A204.1 (cell line): Measurements from ENCODE around the gene PRR23A.
"Not testable (repeated sequence)": the region's sequence is repeated elsewhere in the genome, so short reads cannot be mapped to it uniquely, and the experiment has no call there.

Experiments used
- FAIRE-seq: peaks from 2 replicates; lab custom pipeline; 2012; peaks lifted over from hg19 to GRCh38; lab: Jason Lieb, UNC

Gene PRR23A

GRCh38 chr3:139006051-139006716 is at the start of gene PRR23A:
TSS of gene PRR23A (minus strand) at chr3:139006268. CDS start at chr3:139006268, 0 bp downstream.
- FAIRE-seq = no peak

GRCh38 chr3:139052802-139053600 is 46.9 kb upstream of the PRR23A start:
- no peak for FAIRE-seq

DNA sequence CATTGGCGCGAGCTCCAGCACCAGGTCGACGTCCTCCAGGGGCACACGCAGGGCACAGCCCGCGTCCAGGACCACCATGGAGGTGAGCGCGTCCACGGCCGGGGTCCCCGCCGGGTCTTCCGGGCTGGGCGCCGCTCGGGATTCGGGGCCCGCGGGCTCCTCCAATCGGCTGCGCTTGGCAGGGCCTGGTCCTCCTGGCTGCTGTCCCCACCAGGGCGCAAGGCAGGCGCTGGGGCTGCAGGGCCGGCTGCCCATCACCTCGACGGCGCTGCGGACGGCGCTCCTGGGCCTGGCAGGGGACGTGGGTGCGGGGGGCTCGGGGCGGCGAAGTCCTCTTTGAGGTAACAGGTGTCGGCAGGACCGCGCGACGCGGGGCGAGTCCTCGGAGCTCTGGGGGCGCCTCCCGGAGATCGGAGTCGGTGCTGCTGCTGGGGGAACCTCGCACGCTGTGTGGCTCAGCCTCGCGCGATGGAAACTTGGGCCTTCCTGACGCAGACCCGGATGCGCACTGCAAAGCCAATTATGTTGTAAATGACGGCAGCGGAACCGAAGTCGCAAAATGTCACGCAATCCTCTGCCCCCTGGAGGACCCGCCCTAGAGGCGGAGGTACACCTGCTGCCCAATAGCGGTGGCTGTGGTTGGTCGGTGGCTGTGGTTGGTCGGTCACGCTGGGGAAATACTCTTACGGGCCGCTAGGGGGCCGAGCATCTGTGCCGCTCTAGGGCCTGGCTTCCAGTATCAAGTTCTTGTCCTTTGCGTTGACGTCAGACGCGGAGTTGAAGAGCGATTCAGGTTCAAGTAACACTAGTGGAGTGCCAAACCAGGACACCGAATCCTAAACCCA is 38.5 kb upstream of the PRR23A start, which contains the start of gene PRR23C:
TSS of gene PRR23C (minus strand) at position 527 of the 845 bp plus-strand sequence. CDS start at position 255, 272 bp downstream.
- FAIRE-seq = no peak

GRCh38 chr3:139043554-139044365 is 37.7 kb upstream of the PRR23A start:
- no peak for FAIRE-seq

DNA sequence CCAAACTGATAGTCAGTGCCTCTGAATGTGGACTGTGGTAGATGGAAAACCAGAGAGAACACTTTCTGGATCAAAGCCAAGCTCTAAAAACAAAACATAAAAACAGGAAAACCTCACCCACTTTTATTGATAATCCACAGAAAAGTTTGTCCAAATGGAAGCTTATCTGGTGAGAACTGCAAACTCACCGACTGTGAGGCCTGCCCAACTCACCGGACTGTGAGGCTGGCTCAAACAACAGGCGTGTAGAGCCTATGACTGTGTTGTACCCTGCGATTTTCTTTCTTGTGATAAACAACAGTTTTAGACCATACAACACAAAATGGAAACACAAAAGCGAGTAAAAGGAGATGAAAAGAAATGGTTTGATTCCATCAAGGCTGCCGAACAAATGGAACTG is 31.4 kb upstream of the PRR23A start:
- FAIRE-seq = no peak

DNA sequence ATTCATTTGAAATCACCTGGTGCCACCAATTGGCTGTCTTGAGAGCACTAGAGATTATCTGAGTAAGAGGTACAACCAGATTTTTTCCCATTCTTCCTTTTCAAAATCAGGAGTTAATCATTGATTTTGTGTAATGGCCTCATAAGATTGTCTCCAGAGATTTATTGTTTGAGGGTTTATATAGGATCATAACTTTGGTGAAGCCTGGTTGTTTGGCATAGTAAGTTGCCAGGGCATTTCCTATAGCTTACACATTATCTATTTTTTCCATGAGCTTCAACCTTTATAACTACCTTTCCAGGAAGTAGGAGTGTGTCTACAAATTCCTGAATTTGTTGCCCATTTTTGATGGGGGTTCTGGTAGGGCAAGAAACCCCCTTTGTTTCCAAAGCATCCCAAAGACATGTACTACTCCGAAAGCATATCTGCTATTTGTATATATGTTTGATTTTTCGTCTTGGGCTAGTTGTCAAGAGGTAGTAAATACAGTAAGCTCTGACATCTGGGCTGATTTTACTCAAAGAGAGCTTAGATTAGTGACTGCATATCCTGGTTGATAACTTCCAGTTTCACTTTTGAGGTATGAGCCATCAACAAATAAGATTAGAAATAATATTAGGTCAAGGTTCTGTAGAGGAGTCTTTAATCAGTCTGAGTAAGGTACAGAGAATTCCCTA is 26.4 kb upstream of the PRR23A start:
- no peak for FAIRE-seq

DNA sequence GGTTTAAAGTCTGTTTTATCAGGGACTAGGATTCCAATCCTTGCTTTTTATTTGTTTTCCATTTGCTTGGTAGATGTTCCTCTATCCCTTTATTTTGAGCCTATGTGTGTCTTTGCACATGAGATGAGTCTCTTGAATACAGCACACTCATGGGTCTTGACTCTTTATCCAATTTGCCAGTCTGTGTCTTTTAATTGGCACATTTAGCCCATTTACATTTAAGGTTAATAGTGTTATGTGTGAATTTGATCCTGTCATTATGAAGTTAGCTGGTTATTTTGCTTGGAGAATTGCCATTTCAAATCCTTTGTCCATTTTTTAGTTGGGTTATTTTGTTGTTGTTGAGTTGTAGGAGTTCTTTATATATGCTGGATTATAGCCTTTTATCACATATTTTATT is 24.5 kb upstream of the PRR23A start:
- FAIRE-seq = not testable (repeated sequence)

- FAIRE-seq = no peak
Observed at GRCh38 chr3:139024968-139025367, 18.9 kb upstream of the PRR23A start.

- no peak for FAIRE-seq
Observed at GRCh38 chr3:139020868-139021234, 14.8 kb upstream of the PRR23A start, which contains the start of gene PRR23B. TSS of gene PRR23B (minus strand) at chr3:139020926. CDS start at chr3:139020661, 265 bp downstream.

DNA sequence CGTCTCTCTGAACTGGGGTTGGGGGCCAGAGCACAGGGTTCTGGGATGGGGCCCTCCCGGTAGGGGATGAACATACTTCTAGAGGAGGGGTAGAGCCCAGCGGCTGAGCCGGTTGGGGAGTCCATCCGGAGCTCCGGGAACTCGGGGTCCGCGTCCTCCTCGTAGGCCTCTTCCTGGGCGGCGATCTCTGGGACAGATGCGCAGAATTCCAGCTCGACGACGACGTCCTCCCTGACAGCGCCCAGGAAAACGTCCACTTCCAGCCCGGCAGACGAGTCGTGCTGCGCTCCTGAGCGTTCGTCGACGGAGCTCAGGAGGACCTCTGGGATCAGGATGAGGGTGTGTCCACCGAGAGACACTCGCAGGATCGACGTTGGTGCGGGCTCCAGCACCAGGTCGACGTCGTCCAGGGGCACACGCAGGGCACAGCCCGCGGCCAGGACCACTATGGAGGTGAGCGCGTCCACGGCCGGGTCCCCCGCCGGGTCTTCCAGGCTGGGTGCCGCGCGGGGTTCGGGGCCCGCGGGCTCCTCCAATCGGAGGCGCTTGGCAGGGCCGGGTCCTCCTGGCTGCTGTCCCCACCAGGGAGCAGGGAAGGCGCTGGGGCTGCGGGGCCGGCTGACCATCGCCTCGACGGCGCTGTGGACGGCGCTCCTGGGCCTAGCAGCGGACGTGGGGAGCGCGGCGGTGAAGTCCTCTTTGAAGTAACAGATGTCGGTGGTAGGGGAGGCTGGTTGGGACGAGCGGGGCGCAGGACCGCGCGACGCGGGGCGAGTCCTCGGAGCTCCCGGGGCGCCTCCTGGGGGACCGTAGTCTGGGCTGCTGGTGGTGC is 14.2 kb upstream of the PRR23A start:
- no peak for FAIRE-seq

DNA sequence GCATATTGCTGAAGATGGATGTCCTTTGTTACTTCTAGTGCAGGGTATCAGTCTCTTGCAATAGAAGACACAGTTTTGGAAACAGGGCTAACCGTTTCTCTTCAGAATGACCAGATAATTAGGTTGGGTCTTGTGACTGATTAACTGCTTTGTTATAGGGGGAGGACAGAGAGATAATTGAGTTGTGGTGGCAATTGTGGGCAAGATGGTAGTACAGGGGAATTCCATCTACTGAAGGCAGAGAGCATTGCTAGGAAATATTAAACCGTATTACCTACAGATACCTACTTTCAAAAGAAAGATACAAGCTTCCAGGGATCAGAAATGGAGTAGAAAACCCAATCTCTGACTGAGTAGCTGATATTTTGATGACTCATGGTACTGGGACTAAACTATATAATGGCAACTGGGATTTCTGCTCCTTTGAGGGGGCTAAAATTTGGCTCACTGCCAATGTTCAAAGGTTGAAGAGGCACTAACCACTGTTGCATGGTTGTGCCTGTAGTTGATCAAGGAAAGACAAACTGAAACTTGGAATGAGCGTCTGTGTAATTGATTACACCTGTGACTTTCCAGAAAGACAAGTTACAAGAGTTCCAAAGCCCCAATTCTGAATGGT is 10.5 kb upstream of the PRR23A start:
- no peak for FAIRE-seq

DNA sequence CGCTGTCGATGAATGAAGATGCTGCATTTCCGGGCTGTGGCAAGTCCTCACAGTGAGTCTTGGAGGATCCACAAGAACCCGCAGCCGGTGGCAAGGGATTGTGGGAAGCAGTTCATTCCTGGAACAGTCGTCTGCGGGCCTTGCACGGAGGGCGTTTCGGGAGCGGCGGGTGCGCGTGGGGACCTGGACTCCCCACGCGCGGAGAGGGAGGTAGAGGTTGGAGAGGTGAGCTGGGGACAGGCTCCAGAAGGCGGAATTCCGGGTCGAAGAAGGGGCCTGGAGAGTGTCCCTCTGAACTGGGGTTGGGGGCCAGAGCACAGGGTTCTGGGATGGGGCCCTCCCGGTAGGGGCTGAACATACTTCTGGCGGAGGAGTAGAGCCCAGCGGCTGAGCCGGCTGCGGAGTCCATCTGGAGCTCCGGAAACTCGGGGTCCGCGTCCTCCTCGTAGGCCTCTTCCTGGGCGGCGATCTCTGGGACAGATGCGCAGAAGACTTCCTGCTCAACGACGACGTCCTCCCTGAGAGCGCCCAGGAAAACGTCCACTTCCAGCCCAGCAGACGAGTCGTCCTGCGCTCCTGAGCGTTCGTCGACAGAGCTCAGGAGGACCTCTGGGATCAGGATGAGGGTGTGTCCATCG is 593 bp downstream of the PRR23A start:
- no peak for FAIRE-seq

- no peak for FAIRE-seq
Observed at GRCh38 chr3:138995706-138996105, 10.4 kb downstream of the PRR23A start.

DNA sequence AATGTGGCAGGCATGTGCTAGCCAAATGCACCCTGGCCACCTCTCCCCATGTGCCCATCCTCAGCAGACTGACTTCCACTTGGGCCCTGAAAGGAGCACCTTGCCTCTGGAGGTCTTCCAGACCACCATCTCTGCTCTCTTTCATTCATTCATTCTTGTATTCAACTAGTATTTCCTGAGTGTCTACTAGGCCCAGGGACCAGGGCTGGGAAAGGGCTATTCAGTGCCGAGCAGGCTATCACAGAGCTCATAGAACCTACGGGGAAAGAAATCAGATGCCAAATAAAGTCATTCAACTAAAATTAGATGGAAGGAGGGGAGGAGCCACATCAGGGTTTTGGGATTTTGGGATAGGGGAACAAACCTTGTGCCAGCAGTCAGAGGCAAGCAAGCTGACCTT is 18.9 kb downstream of the PRR23A start:
- no peak for FAIRE-seq

GRCh38 chr3:138985932-138986331 is 20.1 kb downstream of the PRR23A start:
- no peak for FAIRE-seq

GRCh38 chr3:138984816-138985215 is 21.3 kb downstream of the PRR23A start:
- FAIRE-seq = no peak

DNA sequence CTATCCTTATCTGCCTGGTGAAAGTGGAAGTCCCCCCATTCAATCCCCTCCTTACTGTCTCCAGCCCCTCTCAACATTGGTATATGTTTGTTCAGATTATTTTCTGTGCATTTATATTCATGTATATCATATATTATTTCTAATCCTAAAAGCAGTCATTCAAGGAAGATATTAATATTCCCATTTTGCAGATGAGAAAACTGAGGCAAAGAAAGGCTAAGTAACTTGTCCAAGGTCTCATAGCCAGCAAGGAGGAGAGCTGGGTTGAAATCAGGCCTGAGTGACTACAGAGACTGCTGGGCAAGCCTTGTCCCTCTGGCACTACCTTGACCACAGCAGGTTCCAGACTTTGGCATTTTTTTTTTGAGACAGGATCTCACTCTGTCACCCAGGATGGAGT is 30.0 kb downstream of the PRR23A start:
- no peak for FAIRE-seq

- FAIRE-seq = no peak
Observed at GRCh38 chr3:138975351-138975750, 30.7 kb downstream of the PRR23A start.

DNA sequence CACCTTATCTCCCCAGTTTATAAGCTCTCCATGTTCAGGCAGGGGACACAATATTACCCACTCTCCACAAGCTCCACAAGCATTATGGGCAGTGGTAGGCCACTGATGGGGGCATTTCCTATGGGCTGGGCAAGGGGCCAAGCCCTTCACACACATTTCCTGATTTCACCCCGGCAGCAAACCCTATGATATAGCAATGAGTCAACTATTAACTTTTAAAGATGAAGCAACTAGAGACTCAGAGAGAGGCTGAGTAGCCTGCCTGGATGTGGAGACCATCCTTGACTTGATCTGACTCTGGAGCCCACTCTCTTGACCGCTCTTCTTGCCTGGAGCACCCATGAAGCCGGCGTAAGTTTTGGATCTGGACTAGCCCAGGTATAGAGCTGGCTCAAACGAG is 31.6 kb downstream of the PRR23A start:
- no peak for FAIRE-seq
